Smooth muscle cell (in vitro differentiated cells): Measurements from ENCODE around the gene SHTN1. TPM values are rescaled to one million over a fixed set of nuclear protein-coding genes. Genes with fewer than 3 reads are reported as not detected.

Source experiments
- DNase-seq: peaks from one replicate; lab custom pipeline; 2025; ENCODE audit not compliant: unreplicated experiment; lab: John Stamatoyannopoulos, UW
- H2AFZ ChIP-seq: fragments of 200-600 bp; sonication (generic); 2 replicates; pipeline ENCODE4 v1.6.0; 2016; ENCODE audit warnings: antibody characterized with exemption, low read depth, mild to moderate bottlenecking
- H3F3A ChIP-seq: fragments of 200-600 bp; sonication (generic); 2 replicates; pipeline ENCODE4 v1.6.0; 2017; ENCODE audit warnings: antibody characterized with exemption, low read depth
- H3K27ac ChIP-seq: fragments of 200-600 bp; sonication (generic); 2 replicates; pipeline ENCODE4 v1.5.1; 2016; ENCODE audit warnings: low read depth, mild to moderate bottlenecking
- H3K27me3 ChIP-seq: fragments of 200-600 bp; sonication (generic); 2 replicates; pipeline ENCODE4 v1.6.1; 2016; ENCODE audit warnings: low read depth, mild to moderate bottlenecking
- H3K36me3 ChIP-seq: fragments of 200-600 bp; sonication (generic); 2 replicates; pipeline ENCODE4 v1.5.1; 2016; ENCODE audit warnings: low read depth
- H3K4me1 ChIP-seq: fragments of 200-600 bp; sonication (generic); 2 replicates; pipeline ENCODE4 v1.5.1; 2016; ENCODE audit warnings: low read depth
- H3K4me2 ChIP-seq: fragments of 200-600 bp; sonication (generic); 2 replicates; pipeline ENCODE4 v1.6.0; 2016; ENCODE audit warnings: mild to moderate bottlenecking
- H3K4me3 ChIP-seq: fragments of 200-600 bp; sonication (generic); 2 replicates; pipeline ENCODE4 v1.5.1; 2016; ENCODE audit warnings: mild to moderate bottlenecking
- H3K79me2 ChIP-seq: fragments of 200-600 bp; sonication (generic); 2 replicates; pipeline ENCODE4 v1.6.0; 2016; ENCODE audit warnings: low read depth, mild to moderate bottlenecking
- H3K9ac ChIP-seq: fragments of 200-600 bp; sonication (generic); 2 replicates; pipeline ENCODE4 v1.6.0; 2016; ENCODE audit warnings: low read depth
- H3K9me3 ChIP-seq: fragments of 200-600 bp; sonication (generic); replicated peaks from 2 replicates; pipeline ENCODE4 v1.5.1; 2016; ENCODE audit warnings: low read depth
- H4K20me1 ChIP-seq: fragments of 200-600 bp; sonication (generic); 2 replicates; pipeline ENCODE4 v1.6.0; 2016; ENCODE audit warnings: low read depth
- WGBS: methylation state at CpG from one replicate; pipeline ENCODE4 v1.1.7; 2016; ENCODE audit warnings: low lambda C conversion rate; 5-methylcytosine and 5-hydroxymethylcytosine counted together
- polyA plus RNA-seq: library from polyadenylated mRNA; unstranded; fragments of >200 nt; fragmentation: Nextera tagmentation; extraction: Ambion mirVana; gene quantifications from 2 replicates; pipeline ENCODE4 v1.2.1, GENCODE V29; 2016
- total RNA-seq: library from RNA; depleted of rRNA; stranded (reverse); fragments of >200 nt; gene quantifications from 2 replicates; pipeline ENCODE4 v1.2.3, GENCODE V29; 2014
- TF ChIP-seq, protein P1 (sequence below): fragments of 200-600 bp; sonication (generic); IDR thresholded peaks from 2 replicates; pipeline ENCODE4 v1.5.1; 2017; ENCODE audit warnings: borderline replicate concordance, mild to moderate bottlenecking, antibody characterized with exemption; ENCODE audit not compliant: insufficient read depth, poor library complexity, severe bottlenecking

SHTN1 gene
- total and polyA plus RNA-seq, 2 experiments from 2014 or later, result 1.3 to 39.2 TPM

DNA sequence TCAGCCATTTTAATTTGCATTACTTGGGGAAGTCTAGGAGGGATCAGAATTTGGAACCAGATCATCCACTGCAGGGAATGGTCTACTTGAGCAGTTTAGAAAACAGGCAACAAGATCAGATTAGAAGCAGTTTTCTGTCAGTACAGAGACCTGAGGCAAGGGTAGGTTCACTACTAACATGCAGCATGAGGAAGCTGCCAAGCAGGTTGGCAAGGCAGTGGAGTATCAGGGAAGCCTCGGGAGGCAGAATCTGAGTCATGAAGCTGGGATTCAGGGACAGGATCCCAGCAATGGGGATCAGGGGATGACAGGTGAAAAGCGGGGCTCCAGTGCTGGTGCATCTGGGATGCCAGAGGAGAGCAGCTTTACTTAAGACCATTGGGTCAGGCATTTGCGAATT, 127.6 kb downstream of the SHTN1 start:
- H3K4me1 ChIP-seq, result peaks cover 17% of the 10 kb centered on the region
- no peaks in the 10 kb centered on the region for H4K20me1 ChIP-seq
- H3K4me2 ChIP-seq, result no peak overlapping the region
- TF ChIP-seq, protein P1, sequence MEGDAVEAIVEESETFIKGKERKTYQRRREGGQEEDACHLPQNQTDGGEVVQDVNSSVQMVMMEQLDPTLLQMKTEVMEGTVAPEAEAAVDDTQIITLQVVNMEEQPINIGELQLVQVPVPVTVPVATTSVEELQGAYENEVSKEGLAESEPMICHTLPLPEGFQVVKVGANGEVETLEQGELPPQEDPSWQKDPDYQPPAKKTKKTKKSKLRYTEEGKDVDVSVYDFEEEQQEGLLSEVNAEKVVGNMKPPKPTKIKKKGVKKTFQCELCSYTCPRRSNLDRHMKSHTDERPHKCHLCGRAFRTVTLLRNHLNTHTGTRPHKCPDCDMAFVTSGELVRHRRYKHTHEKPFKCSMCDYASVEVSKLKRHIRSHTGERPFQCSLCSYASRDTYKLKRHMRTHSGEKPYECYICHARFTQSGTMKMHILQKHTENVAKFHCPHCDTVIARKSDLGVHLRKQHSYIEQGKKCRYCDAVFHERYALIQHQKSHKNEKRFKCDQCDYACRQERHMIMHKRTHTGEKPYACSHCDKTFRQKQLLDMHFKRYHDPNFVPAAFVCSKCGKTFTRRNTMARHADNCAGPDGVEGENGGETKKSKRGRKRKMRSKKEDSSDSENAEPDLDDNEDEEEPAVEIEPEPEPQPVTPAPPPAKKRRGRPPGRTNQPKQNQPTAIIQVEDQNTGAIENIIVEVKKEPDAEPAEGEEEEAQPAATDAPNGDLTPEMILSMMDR, result no peak
- no peaks in the 10 kb centered on the region for H3K79me2 ChIP-seq
- 95% methylated on average over 3 of the region's 3 CpGs for WGBS
- no peak overlapping the region for H2AFZ ChIP-seq
- no peak overlapping the region for H3K9ac ChIP-seq
- H3K9me3 ChIP-seq, result no peaks in the 10 kb centered on the region
- no peaks in the 10 kb centered on the region for H3K36me3 ChIP-seq
- no peak overlapping the region for H3K4me3 ChIP-seq
- H3F3A ChIP-seq, result no peaks in the 10 kb centered on the region
- H3K27me3 ChIP-seq, result peaks cover 13% of the 10 kb centered on the region
- H3K27ac ChIP-seq, result no peak overlapping the region
- no peak for DNase-seq

- no peaks in the 10 kb centered on the region for H3K79me2 ChIP-seq
- no peak for DNase-seq
- peaks cover 16% of the 10 kb centered on the region for H3K4me1 ChIP-seq
- H4K20me1 ChIP-seq, result no peaks in the 10 kb centered on the region
- H3K9ac ChIP-seq, result no peak overlapping the region
- TF ChIP-seq, protein P1, result no peak
- no peak overlapping the region for H3K4me2 ChIP-seq
- H3K4me3 ChIP-seq, result no peak overlapping the region
- no peaks in the 10 kb centered on the region for H3K36me3 ChIP-seq
- H2AFZ ChIP-seq, result no peak overlapping the region
- no peaks in the 10 kb centered on the region for H3K9me3 ChIP-seq
- 95% methylated on average over 2 of the region's 2 CpGs for WGBS
- H3F3A ChIP-seq, result no peaks in the 10 kb centered on the region
- H3K27me3 ChIP-seq, result peaks cover 13% of the 10 kb centered on the region
- H3K27ac ChIP-seq, result no peak overlapping the region
These were observed 129.1 kb downstream of the SHTN1 start for GRCh38 chr10:116875897-116876296.

GRCh38 chr10:116873134-116873533, 131.9 kb downstream of the SHTN1 start:
- TF ChIP-seq, protein P1, result no peak
- Histone ChIP-seq H2AFZ (no peak overlapping the region), H3K9me3 (no peaks in the 10 kb centered on the region), H3K27me3 (peaks cover 13% of the 10 kb centered on the region), H3K4me2 (no peak overlapping the region), H3K4me1 (no peaks in the 10 kb centered on the region), H3K4me3 (no peak overlapping the region), H3K36me3 (no peaks in the 10 kb centered on the region), H3K79me2 (no peaks in the 10 kb centered on the region), H4K20me1 (no peaks in the 10 kb centered on the region), H3K27ac (no peak overlapping the region), H3F3A (no peaks in the 10 kb centered on the region), H3K9ac (no peak overlapping the region)
- 43% methylated on average over 2 of the region's 2 CpGs for WGBS
- DNase-seq, result no peak

DNA sequence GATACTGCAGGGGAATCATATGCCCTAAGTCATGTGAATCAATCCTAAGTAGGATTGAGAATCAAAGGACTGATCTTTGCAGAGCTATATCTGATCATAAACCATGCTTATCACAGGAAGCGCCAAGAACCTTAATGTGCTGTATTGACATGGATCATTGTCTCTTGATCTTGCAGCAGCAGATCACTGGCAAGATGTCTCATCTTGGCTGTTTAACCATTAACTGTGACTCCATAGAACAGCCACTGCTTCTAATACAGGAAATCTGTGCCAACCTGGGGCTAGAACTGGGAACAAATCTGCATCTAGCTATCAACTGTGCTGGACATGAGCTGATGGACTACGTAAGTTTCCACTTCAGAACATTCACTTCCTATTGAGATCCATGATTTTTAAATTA, 134.0 kb downstream of the SHTN1 start:
- H3K4me3 ChIP-seq, result no peak overlapping the region
- H4K20me1 ChIP-seq, result no peaks in the 10 kb centered on the region
- DNase-seq, result no peak
- no peak overlapping the region for H3K9ac ChIP-seq
- H3K4me2 ChIP-seq, result no peak overlapping the region
- H3K27me3 ChIP-seq, result peaks cover 6% of the 10 kb centered on the region
- no peaks in the 10 kb centered on the region for H3K4me1 ChIP-seq
- H3K27ac ChIP-seq, result no peak overlapping the region
- 91% methylated on average over 2 of the region's 2 CpGs for WGBS
- TF ChIP-seq, protein P1, result no peak
- H3F3A ChIP-seq, result no peaks in the 10 kb centered on the region
- no peaks in the 10 kb centered on the region for H3K9me3 ChIP-seq
- H2AFZ ChIP-seq, result no peak overlapping the region
- H3K36me3 ChIP-seq, result no peaks in the 10 kb centered on the region
- no peaks in the 10 kb centered on the region for H3K79me2 ChIP-seq
